ENCODE results near the gene POLE4.

The POLE4 gene

GRCh38 chr2:74921236-74921736, 37.2 kb upstream of the POLE4 start:
- no peaks in the 10 kb centered on the region for H3K27me3 ChIP-seq
- H3K4me3 ChIP-seq = no peak overlapping the region
- TF ChIP-seq Cebpa-rat (IDR thresholded peaks at IDR 0.05) = no peak
- peak overlapping the region in 7 of 11 experiments; percentile 54 to 86 (median 75); a peak in 11 of 22 replicates for H3K4me2 ChIP-seq
- peaks cover 0 to 14% (median 0%) of the 10 kb centered on the region in 11 experiments; a peak in 5 of 22 replicates for H3K9me3 ChIP-seq (replicated peaks in 1 of 11)
- peaks cover 15 to 55% (median 35%) of the 10 kb centered on the region in 10 experiments for H3K4me1 ChIP-seq
- no peaks in the 10 kb centered on the region for H3K36me3 ChIP-seq
- no peak overlapping the region for H3K9ac ChIP-seq
- peak overlapping the region in 6 of 11 experiments; percentile 69 to 85 (median 78); a peak in 8 of 22 replicates for H3K27ac ChIP-seq
- H4K20me1 ChIP-seq = no peaks in the 10 kb centered on the region

GRCh38 chr2:74922592-74923227, 35.7 kb upstream of the POLE4 start:
- Histone ChIP-seq H4K20me1 (no peaks in the 10 kb centered on the region), H3K27ac (peak overlapping the region in 10 of 11 experiments; percentile 20 to 85 (median 70); a peak in 17 of 22 replicates), H3K4me3 (peak overlapping the region in 2 of 10 experiments; percentile 4 to 29; a peak in 1 of 20 replicates), H3K9ac (peak overlapping the region in 8 of 11 experiments; percentile 18 to 66 (median 50); a peak in 10 of 22 replicates), H3K4me2 (peak overlapping the region; percentile 54 to 86 (median 68)), H3K36me3 (no peaks in the 10 kb centered on the region; a peak in 1 of 22 replicates), H3K9me3 (replicated peaks in 1 of 11) (peaks cover 0 to 14% (median 0%) of the 10 kb centered on the region in 11 experiments; a peak in 5 of 22 replicates), H3K27me3 (no peaks in the 10 kb centered on the region), H3K4me1 (peaks cover 15 to 51% (median 34%) of the 10 kb centered on the region in 10 experiments)
- TF ChIP-seq Cebpa-rat (IDR thresholded peaks at IDR 0.05) = peak in 6 of 11 experiments; percentile 33 to 77 (median 58); a peak in 8 of 22 replicates

DNA sequence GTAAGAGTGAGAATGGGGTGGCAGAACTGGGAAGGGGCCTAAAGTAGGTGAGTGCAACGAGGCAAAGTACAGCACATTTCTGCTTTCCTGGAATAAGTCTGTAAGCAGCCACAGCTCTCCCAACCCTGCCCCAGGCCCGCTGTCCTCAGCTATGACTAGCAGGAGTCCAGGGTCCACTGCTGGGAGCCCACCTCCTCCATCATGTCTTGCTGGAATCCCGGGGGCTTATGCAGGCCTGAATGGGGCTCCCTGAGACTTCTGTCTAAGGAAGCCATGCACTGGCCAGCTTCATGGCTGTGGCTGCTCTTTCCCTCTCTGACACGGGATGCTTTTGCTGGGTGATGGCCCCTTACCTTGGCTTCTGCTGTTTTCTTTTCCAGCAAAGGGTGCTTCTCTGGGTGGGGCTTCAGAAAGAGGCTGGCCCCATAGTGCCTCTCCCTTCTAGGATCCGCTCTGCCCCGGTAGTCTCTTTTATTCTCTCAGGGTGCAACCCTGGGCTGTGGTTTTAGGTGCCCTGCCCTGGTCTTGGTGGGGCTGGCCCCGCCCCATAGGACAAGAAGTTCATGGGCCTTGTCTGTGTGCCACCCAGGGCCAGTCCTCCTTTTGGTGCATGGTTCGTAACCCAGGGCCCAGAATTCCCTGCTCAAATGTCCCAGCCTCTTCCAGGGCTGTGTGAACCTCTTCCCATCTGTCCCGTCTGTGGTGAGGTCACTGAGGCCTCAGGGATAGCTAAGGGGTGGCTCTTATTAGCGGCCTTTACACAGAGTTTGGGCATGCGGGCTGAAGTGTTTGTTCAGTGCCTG, 33.8 kb upstream of the POLE4 start:
- peaks cover 15 to 51% (median 34%) of the 10 kb centered on the region in 10 experiments for H3K4me1 ChIP-seq
- peak overlapping the region in 6 of 11 experiments; percentile 9 to 78 (median 68); a peak in 11 of 22 replicates for H3K4me2 ChIP-seq
- no peaks in the 10 kb centered on the region for H4K20me1 ChIP-seq
- H3K36me3 ChIP-seq = peaks cover 0 to 2% (median 0%) of the 10 kb centered on the region in 11 experiments; a peak in 5 of 22 replicates
- peaks cover 0 to 14% (median 0%) of the 10 kb centered on the region in 11 experiments; a peak in 5 of 22 replicates for H3K9me3 ChIP-seq (replicated peaks in 1 of 11)
- no peaks in the 10 kb centered on the region for H3K27me3 ChIP-seq
- H3K27ac ChIP-seq = peak overlapping the region in 6 of 11 experiments; percentile 8 to 85 (median 62); a peak in 10 of 22 replicates
- H3K4me3 ChIP-seq = no peak overlapping the region
- no peak overlapping the region for H3K9ac ChIP-seq
- TF ChIP-seq Cebpa-rat (IDR thresholded peaks at IDR 0.05) = no peak

- H3K4me1 ChIP-seq = peaks cover 15 to 46% (median 34%) of the 10 kb centered on the region in 10 experiments
- peaks cover 0 to 18% (median 2%) of the 10 kb centered on the region in 11 experiments; a peak in 7 of 22 replicates for H3K9me3 ChIP-seq (replicated peaks in 1 of 11)
- no peak overlapping the region for H3K4me3 ChIP-seq
- peak overlapping the region in 4 of 11 experiments; percentile 15 to 85 (median 62); a peak in 5 of 22 replicates for H3K27ac ChIP-seq
- no peak for TF ChIP-seq Cebpa-rat (IDR thresholded peaks at IDR 0.05)
- H3K27me3 ChIP-seq = no peaks in the 10 kb centered on the region
- peaks cover 0 to 10% (median 4%) of the 10 kb centered on the region in 11 experiments; a peak in 8 of 22 replicates for H3K36me3 ChIP-seq
- H4K20me1 ChIP-seq = no peaks in the 10 kb centered on the region
- no peak overlapping the region for H3K9ac ChIP-seq
- H3K4me2 ChIP-seq = peak overlapping the region in 2 of 11 experiments; percentile 69 to 78; a peak in 4 of 22 replicates
These were observed 33.1 kb upstream of the POLE4 start for GRCh38 chr2:74925361-74925786.

GRCh38 chr2:74927621-74928020, 30.8 kb upstream of the POLE4 start:
- no peak for TF ChIP-seq Cebpa-rat (IDR thresholded peaks at IDR 0.05)
- no peak overlapping the region for H3K4me3 ChIP-seq
- H3K4me2 ChIP-seq = no peak overlapping the region
- peaks cover 0 to 20% (median 11%) of the 10 kb centered on the region in 11 experiments; a peak in 9 of 22 replicates for H3K36me3 ChIP-seq
- H3K9ac ChIP-seq = no peak overlapping the region
- H3K27ac ChIP-seq = no peak overlapping the region
- peaks cover 0 to 8% (median 4%) of the 10 kb centered on the region in 11 experiments; a peak in 3 of 22 replicates for H3K9me3 ChIP-seq (replicated peaks in 1 of 11)
- no peaks in the 10 kb centered on the region for H4K20me1 ChIP-seq
- peaks cover 10 to 30% (median 22%) of the 10 kb centered on the region in 10 experiments for H3K4me1 ChIP-seq
- no peaks in the 10 kb centered on the region for H3K27me3 ChIP-seq

GRCh38 chr2:74930811-74931486, 27.5 kb upstream of the POLE4 start:
- H3K4me3 ChIP-seq = no peak overlapping the region
- H3K4me1 ChIP-seq = no peaks in the 10 kb centered on the region
- H3K27me3 ChIP-seq = no peaks in the 10 kb centered on the region
- peaks cover 0 to 8% (median 4%) of the 10 kb centered on the region in 11 experiments; a peak in 2 of 22 replicates for H3K9me3 ChIP-seq (replicated peaks in 1 of 11)
- TF ChIP-seq Cebpa-rat (IDR thresholded peaks at IDR 0.05) = no peak
- H3K9ac ChIP-seq = no peak overlapping the region
- H3K36me3 ChIP-seq = peaks cover 0 to 20% (median 11%) of the 10 kb centered on the region in 11 experiments; a peak in 9 of 22 replicates
- no peak overlapping the region for H3K4me2 ChIP-seq
- H3K27ac ChIP-seq = no peak overlapping the region
- H4K20me1 ChIP-seq = no peaks in the 10 kb centered on the region

- H3K27ac ChIP-seq = no peak overlapping the region
- no peak overlapping the region for H3K4me3 ChIP-seq
- H3K36me3 ChIP-seq = peaks cover 0 to 20% (median 11%) of the 10 kb centered on the region in 11 experiments; a peak in 9 of 22 replicates
- no peak overlapping the region for H3K4me2 ChIP-seq
- H4K20me1 ChIP-seq = no peaks in the 10 kb centered on the region
- no peaks in the 10 kb centered on the region for H3K4me1 ChIP-seq
- no peaks in the 10 kb centered on the region for H3K27me3 ChIP-seq
- H3K9ac ChIP-seq = no peak overlapping the region
- TF ChIP-seq Cebpa-rat (IDR thresholded peaks at IDR 0.05) = no peak
- peaks cover 0 to 8% (median 4%) of the 10 kb centered on the region in 11 experiments; a peak in 2 of 22 replicates for H3K9me3 ChIP-seq (replicated peaks in 1 of 11)
These were observed 26.5 kb upstream of the POLE4 start for GRCh38 chr2:74931940-74932339.

- Histone ChIP-seq H3K27me3 (no peaks in the 10 kb centered on the region), H3K4me3 (no peak overlapping the region), H3K9ac (no peak overlapping the region), H3K36me3 (peaks cover 0 to 6% (median 0%) of the 10 kb centered on the region in 11 experiments; a peak in 1 of 22 replicates), H4K20me1 (no peaks in the 10 kb centered on the region; a peak in 1 of 22 replicates), H3K9me3 (replicated peaks in 1 of 11) (no peaks in the 10 kb centered on the region), H3K4me2 (no peak overlapping the region), H3K27ac (no peak overlapping the region), H3K4me1 (no peaks in the 10 kb centered on the region)
- TF ChIP-seq Cebpa-rat (IDR thresholded peaks at IDR 0.05) = no peak
These were observed 22.5 kb upstream of the POLE4 start for GRCh38 chr2:74935975-74936391.

Measured in BLaER1 treated with 17β-estradiol and CSF1 and Interleukin-3, amounts not matched to agents 10 nM and 100 nM (cell line).